SW480 (cell line): Measurements from ENCODE around the gene ACTL6A.
"Not testable (repeated sequence)": the region's sequence is repeated elsewhere in the genome, so short reads cannot be mapped to it uniquely, and the experiment has no call there.

Experiments
- DNase-seq: peaks from one replicate; pipeline ENCODE4 v3.0.0-alpha.2; 2016; ENCODE audit warnings: low spot score

ACTL6A gene

DNA sequence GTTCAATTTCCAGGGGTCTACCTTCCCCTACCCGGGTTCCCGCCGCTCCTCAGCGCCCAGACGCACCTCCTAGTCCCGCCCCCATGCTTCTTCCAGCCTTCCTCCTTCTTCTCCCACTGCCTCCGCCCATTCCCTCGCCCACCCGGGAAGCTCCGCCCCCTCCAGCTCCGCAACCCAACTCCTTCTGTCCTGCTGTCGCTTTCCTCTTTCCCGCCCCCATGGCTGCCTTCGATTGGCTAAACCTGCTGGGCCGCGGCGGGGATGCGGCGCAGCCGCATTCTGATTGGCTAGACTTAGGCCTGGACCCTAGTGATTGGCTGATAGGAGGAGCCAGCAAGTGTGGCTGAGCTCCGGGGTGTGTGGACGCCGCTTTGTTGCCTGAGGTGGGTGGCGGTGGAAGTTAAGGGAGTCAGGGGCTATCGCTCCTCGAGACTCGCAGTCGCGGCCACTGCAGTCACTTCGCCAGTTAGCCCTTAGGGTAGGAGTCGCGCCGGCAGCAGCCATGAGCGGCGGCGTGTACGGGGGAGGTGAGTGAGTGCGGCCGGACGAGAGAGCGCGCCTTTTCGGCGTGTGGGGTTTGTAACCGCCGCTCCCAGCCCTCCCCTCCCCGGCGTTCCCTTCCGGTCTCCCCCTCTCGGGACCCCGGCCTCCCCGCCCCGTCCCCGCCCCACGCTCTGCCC is at the start of gene ACTL6A:
Gene ACTL6A (plus strand): TSS at position 336 of the 680 bp plus-strand sequence. CDS start 167 bp downstream, at position 503.
- DNase-seq = peak; percentile 99

DNA sequence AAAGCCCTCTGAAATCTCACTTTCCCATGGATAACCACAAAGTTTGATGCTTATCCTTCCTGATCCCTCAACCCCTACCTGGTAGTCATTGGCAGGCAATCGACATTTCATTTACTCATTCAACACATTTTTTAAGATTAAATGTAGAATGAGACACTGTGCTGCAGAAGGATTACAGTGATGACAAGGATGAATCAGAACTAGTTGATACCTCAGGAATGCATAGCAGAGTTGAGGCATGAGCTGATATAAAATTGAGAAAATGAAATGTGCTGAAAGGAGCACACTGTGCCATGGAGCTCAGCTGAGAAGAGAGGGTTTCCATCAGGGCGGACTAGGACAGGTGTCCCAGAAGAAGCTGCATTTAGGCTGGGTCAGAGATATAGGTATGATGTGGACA is 48.9 kb upstream of the ACTL6A start:
- DNase-seq = no peak

DNA sequence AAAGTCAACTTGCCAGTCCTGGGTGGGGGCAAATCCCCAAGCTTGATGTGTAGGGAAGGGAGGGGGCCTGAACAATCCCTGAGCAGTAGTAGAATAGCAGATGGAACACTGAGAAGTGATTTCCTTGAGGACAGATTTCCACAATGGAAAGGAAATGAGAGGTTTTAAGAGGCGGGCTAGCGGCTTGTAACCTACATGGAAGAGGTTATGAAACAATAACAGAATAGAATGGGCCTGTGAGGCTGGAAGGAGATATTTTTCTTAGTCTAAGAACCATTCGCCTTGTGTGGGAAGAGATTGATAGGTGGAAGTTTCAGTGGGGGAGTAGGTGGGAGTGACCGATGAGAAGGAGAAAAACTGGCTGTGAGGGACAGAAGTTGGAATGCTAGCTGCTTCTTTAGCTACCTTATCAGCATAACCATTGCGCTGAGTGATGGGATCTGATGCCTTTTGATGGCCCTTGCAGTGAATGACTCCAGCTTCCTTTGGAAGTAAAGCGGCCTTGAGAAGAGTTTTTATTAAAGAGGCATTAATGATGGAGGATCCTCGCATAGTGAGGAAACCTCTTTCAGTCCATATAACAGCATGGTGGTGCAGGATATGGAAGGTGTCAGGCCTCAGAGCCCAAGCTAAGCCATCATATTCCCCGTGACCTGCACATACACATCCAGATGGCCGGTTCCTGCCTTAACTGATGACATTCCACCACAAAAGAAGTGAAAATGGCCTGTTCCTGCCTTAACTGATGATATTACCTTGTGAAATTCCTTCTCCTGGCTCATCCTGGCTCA is 46.1 kb upstream of the ACTL6A start:
- DNase-seq = not testable (repeated sequence)

DNA sequence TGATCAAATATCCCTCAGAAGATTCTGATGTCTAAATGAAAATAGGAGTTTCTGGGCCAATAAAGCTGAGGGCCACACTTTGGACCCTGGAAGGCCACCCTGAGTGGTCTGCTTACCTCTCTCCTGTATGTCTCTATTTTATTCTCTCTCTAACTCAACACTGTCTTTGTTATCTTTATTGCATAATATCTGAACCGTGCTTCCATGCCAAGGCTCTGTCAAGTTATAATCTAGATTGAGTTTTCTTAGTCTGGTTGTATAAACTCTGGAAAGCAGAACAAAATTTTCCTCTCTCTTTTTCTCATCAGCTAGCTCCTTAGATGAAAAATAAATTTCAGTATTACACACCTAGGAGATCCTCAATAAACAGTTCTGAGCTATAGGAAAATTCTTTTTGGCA is 36.2 kb upstream of the ACTL6A start:
- no peak for DNase-seq

DNA sequence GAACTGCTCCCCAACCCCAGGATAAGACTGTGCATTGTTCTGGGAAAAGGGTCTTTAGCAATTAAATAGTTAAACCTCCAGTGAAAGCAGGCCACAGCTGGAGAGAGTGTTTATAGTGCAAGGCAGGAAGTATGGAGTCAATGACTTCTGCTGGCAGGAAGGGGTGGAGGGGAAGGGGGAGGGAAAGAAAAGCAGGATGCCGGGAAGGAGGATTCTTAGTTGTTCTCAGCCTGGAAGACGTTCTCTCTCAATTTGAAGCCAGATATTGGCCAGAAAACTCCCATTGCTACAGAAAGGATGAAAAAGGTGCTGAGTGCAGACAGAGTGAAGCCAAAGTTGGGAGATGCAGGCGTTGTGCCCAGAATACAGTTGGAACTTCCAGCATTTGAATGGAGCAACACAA is 35.7 kb upstream of the ACTL6A start:
- peak; percentile 19 for DNase-seq

DNA sequence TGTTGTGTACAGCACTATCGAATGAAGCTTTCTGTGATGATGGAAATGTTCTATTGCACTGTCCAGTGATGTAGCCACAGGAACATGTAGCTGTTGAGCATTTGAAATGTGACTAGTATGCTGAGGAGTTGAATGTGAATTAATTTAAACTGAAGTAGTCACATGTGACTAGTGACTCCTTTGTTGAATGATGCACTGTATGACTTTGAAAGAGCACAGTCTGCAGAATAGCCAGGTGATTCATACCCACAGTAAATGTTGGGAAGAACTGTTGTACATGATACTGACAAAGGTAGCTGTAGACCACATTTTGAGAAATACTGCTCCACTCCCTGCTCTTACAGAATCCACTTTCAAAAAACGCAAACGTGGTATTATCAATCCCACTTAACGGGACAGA is 34.0 kb upstream of the ACTL6A start:
- DNase-seq = no peak

DNA sequence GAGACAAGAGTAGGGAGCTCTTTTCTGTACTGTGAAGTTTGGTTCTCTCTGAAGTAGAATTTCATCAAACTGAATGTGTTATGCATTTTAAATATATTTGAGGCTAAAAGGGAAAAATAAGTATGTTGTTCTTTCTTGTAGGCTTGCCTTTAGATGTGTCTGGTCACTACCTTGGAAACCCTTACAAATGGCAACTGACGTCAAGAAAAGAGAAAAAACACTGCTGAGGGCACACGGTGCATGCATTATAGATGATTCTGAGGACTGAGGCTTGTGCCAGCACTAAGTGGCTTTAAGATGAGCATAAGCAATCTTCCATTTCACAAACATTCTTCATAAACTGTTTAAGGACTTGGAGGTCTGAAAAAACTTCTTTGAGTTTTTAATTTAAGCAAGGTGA is 31.1 kb upstream of the ACTL6A start:
- no peak for DNase-seq

DNA sequence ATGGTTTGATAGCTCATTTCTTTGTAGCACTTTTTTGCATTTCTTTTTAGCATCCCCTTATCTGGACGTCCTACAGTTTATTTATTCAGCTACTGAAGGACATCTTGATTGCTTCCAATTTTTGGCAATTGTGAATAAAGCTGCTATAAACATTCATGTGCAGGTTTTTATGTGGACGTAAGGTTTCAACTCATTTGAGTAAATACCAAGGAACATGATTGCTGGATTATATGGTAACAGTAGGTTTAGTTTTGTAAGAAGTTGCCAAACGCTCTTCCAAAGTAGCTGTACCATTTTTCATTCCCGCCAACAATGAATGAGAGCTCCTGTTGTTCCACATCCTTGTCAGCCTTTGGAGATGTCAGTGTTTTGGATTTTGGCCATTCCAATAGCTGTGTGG is 29.5 kb upstream of the ACTL6A start:
- no peak for DNase-seq

DNA sequence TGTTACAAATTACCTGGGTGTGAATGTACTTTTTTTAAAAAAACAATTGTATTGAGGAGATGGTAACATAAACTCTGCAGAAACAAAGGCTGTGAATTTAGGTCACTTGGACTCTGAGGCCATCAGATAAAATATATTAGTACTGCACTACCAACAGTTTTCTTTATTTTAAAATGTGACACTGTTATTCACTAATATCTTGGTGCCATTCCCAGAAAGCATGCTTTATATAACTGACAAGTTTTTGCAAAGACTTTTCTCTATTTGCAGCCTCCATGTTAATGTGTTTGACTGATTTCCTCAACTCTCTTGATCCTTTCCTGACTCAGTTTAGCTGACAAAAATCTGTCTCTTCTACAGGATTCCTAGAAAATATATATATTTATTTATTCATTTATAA is 26.5 kb upstream of the ACTL6A start:
- no peak for DNase-seq

DNA sequence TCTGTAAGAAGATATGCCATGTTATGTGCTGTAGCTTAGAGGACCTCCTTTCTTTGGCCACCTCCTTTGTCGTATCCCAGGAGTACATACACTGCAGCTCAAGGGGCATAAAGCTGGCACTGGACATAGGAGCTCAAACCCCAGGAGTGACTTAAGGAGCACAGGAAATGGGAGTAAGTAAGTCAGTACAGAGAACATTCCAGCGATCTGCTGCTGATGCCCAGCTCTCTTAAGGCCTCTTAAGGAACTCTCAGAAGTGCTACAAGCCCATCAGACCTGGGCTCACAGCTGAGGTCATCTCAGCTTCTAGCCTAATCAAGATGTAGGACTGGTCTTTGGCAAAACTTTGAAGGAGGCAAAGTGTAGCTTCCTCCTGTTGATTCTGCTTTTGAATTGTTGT is 21.6 kb upstream of the ACTL6A start:
- DNase-seq = no peak

DNA sequence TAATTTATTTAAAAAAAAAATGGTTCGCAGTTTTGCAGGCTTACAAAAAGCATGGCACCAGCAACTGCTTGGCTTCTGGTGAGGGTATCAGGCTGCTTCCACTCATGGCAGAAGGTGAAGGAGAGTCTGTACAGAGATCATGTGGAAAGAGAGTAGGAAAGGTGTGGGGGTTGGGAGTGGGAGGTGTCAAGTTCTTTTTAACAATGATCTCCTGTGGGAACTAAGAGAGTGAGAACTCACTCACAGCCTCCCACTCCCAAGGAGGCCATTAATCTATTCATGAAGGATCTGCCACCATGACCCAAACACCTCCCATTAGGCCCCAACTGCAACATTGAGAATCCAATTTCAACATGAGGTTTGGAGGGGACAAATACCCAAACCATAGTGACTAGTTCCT is 21.1 kb upstream of the ACTL6A start:
- no peak for DNase-seq

DNA sequence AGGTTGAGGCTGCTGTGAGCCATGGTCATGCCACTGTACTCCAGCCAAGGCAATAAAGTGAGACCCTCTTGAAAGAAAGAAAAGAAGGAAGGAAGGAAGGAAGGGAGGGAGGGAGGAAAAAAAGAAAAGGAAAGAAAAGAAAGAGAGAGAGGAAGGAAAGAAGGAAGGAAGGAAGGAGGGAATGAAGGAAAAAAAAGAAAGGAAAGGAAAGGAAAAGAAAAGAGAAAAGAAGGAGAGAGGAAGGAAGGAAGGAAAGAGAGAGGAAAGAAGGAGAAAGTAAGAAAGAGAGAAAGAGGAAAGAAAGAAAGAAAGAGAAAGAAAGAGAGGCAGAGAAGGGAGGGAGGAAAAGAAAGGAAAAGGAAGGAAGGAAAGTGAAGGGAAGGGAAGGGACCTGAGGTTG is 20.4 kb upstream of the ACTL6A start:
- DNase-seq = no peak

DNA sequence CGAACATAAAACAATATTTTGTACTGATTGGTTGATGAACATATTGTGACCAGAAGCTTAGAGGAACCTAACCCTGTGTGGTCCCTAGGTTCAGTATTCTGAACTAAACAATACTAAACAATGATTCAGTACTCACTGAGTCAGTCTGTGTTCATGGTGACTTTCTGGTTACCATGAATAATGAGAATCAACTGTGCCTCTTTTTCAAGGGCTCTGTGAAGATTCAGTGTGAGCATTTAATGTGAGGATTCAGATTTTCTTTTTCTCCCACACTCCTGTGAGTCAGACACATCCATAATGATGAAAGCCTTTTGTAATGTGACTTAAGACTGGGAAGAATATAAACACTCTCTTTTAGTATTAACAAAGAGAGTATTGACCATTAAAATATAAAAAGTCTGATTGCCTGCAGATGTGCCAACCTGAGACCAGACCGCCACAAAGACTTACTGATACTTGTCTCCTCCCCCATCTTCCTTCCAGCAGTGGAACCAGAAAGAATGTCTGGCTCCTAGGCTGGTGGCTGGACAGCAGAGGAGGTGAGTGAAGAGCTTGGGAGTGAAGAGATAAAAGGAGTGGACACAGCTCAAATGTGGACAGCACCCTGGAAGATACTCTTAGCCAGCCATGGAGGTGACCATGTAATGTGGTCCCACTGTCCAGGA is 17.6 kb upstream of the ACTL6A start:
- DNase-seq = peak; percentile 22

DNA sequence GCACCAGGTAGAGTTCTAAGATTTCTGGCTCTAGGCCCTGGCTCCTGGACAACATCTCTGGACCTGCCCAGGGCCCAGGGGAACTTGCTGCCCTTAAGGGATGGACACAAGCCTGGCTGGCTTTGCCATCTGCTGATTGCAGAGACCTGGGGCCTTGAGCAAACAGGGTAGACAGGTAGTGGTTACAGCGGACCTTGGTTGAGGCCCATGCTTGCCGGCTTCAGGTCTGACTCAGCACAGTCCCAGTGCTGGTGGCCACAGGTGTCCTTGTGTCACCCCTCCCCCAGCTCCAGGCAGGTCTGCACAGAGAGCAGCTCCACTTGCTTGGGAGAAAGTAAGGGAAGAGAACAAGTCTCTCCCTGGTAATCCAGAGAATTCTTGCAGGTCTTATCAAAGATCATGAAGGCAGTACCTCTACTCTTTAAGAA is 15.9 kb upstream of the ACTL6A start:
- DNase-seq = peak; percentile 46

DNA sequence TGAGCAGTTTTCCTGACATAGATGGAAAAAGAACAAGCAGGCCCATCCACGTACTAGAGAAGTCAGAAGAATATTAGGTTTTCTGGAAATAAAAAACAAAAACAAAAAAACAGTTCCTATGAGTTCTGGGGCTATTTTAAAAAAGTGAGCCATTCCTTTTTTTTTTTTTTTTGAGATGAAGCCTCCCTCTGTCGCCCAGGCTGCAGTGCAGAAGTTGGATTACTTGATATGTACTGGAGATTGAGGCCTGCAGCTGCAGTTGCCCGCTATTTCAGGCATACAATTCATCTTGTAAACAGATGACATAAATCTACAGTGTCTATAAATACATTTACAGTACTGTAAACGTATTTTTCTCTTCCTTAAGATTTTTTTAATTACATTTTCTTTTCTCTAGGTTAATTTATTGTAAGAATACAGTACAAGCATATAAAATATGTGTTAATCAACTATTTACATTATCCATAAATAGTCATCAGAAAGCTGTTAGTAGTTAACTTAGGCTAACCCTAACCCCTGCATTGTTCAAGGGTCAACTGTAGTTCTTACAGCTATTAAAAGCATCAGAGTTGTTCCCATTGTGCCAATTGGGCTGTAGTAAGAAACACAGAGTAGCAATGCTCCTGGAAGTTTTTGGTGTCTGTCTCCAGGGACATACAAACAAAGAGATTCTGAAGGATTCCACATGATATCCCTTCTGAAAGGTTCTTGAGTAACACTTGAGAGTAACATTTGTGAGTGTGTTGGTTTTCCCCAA is 11.2 kb upstream of the ACTL6A start:
- no peak for DNase-seq

DNA sequence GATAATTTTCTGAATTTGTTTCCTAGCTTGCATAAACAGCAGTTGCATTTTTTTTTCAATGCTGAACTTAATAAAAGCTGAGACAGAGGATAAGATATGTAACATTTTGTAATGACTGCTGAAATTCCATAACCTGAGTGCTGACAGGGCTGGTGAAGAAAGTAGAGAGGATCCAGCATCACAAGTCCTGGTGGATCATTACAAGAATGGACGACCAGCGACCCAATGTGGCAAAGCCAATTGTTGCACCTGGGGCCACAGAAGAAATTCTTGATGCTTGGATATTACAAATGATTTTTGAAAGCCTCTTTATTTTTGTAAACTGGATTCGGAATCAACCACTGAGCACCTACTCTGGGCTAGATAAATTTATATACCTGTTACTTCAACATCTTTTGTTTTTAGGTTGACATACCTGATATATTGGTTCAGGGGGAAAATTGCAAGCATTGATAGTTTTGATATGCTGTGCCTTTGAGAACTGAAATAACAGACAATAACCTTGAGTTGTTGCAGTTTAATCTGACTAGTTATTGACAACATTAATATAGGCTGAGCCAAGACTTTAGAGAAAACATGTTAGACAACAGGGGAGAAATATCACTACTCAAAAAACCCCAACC is 3.9 kb upstream of the ACTL6A start:
- peak; percentile 68 for DNase-seq

DNA sequence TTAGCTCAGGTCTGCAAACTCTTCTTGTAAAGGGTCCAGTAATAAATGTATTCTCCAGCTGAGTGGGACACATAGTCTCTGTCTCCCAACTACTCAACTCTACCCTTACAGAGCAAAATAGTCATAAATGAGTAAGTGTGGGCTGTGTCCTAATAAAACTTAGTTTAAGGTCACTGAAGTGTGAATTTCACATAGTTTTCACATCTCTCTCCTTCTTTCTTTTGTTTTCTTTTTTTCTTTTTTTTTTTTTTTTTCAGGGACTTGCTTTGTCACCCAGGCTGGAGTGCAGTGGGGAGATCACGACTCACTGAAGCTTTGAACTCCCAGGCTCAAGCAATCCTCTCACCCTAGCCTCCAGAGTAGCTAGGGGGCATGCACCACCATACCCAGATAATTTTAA is 1.9 kb upstream of the ACTL6A start:
- no peak for DNase-seq

DNA sequence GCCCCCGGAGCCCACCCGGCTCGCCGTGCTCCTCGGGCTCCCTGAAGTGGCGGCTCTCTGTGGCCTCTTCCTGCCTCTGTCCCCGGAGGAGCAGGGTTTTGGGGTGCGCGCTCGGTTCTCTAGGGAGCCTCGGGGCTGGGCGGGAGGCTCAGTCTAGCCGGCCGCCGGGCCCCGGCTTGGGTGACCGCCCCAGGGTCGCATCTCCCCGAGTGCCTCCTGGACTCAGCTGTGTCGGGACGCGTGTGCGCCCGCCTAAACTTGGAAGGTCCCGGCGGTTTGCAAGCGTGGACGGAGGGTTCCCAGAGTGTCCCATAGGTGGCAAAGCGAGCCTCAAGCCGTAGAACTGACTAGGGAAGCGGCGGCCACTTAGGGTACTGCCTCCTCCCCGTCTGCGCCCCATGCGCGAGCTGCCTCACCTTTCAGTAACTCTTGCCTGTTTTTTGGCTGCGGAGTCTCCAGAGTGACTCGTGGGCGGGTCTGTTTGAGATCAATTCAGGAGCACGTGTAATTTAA is 601 bp downstream of the ACTL6A start:
- peak; percentile 93 for DNase-seq

DNA sequence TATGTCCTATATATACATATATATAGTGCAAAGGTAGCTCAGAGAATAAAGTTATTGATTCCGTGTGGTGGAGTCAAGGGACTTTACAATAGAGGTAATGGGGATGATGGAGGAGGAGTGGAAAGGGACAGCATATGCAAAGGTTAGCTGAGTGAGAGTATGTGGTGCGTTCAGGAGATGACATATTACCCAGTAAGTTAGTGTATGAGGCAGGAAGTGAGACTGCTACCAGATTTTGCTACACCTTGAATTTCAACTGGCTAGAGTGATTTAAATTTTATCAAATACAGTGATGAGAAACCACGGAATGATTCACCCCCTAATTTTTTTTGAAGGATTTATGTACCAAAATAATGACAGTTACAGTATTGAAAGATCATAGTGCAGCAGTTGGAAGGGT is 2.8 kb downstream of the ACTL6A start:
- DNase-seq = no peak

DNA sequence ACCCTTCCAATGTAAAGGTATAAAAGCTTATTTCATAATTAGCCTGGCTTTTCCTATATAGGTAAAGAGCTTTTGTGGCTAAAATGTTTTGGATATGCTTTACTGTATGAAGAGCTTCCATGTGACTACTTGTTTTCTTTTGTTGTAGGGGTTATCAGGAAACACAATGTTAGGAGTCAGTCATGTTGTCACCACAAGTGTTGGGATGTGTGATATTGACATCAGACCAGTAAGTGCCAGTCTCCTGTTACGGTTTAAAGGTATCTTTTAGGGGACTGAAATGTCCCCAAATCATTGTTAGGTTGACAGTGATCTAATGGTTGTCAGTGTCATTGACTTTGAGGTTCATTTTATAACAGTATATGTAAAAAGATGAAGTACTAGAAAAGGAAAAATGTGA is 18.3 kb downstream of the ACTL6A start:
- no peak for DNase-seq

DNA sequence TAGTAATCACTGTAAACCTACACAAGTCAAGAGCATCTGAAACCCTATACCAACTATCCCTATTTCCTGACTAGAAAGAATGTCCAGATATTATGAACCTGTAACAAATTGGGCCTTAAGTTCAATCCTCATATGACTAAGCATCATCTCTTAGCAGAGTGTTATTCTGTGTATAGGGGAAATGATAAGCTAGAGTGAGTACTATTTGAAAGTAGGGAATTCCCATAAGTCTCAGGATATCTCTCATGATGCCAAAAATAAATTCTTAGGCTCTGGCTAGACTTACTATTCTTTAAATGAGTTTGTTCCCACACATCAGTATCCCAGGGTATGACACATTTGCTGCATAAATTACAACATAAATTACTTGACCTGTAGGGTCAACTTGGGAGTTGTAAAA is 26.4 kb downstream of the ACTL6A start:
- DNase-seq = no peak

DNA sequence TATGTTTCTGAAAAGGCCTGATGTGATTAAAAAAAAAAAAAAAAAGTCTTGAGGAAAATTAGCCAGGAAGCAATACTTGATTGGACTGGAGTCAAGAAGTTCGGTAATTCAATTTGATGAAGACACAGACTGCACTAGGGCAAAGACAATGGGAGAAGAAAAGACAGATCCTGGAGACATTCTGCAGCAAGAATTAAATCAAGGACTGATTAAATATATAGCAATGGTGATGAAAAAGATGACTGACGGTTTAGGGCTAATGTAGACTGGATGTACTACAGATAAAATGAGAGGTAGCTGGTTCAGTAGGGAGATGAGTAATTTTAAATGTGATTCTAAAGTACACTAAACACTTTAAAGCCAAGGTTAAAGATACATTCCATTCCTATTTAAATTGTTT is 27.9 kb downstream of the ACTL6A start:
- no peak for DNase-seq
